Measurements from ENCODE around the gene PCLO.

Gene PCLO

DNA sequence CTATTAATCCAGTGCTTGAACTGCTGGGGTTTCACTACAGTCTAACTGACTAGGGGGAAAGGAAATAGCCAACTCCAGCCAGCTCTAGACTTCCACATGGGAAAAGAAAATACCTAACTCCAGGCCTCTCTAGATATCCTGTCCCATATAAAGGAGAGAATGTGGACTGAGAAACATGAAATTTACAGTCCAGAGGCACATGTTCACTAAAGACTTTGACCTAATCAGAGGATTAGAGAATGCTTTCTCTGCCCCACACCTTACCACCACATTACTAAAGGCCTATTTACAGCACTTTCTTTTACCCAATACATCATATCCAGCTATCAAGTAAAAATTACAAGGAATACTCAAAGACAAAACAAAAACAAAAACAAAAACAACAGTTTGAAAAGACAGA, 164.2 kb downstream of the PCLO start:
- no peak for FAIRE-seq
- no peak for DNase-seq (ENCODE audit: insufficient read length, low spot score)
- no peak for TF ChIP-seq PAX5 (IDR thresholded peaks at IDR 0.05; ENCODE audit: insufficient read depth, low read length, severe bottlenecking)

DNA sequence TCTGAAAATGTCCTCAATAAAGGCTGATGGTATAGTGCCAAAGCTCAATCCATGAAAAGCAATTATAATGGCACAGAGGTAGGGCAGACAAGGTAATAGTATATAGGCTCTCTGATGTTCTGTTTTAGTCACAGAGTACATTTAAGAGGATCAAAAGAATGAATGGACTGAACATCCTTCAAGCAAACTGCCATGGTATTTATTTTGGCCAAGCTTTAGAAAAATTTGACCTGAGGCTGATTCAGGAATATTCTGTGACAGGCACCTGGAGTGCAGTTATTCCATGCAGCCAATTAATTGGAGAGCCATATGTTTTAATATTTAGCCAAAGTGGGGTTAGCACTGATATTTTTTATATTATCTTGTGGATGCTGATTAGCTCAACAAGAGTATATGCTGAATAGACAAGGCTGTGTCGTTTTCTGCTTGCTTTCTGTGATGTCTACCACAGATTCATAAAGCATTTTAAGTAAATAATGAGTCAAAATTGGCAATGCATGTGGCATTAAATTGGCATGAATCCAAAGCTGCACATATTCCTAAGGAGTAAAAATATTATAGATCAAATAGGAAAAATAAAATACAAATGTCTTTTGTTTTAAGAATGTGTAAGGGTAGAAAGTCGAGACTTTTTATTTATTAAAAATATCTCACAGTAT, 177.4 kb downstream of the PCLO start:
- TF ChIP-seq POU2F2 (IDR thresholded peaks at IDR 0.05; ENCODE audit: low read depth, low read length) (no peak), POLR2A (IDR thresholded peaks at IDR 0.05; ENCODE audit: low read depth, low read length) (no peak), TAF1 (IDR thresholded peaks at IDR 0.05; ENCODE audit: low read depth, low read length) (no peak), PAX5 (IDR thresholded peaks at IDR 0.05; ENCODE audit: insufficient read depth, low read length, severe bottlenecking) (no peak)
- DNase-seq (ENCODE audit: insufficient read length, low spot score) (no peak), FAIRE-seq (no peak)

DNA sequence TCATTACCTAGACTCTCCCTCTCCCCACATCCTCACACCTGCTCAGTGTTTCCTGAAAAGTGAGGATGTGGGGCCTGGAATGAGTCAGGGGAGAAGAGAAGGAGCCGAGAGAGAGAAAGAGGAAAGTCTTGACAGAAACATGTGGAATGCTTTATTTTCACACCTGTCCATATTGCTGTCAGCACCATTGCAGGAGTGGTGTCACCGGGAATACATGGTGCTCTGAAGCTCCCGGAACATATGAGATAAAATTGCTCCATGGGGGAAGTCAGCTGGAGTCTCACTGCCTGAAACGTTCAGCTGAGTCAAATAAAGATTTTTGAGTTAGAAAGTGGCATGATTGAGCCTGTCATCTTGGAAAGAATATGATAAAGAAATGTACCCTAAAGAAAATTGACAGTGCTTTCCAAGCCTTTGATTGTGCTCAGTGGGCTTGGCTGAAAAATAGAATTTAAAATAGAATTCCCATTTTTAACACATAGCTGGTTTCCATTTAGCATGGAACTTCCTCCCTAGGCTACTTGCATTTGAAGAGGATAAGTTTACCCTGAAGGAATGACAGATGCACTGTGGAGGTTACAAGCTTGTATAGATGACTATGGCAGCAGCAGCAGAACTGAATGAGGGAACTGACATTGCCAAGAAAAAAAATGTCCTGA, 182.4 kb downstream of the PCLO start:
- FAIRE-seq, result no peak

DNA sequence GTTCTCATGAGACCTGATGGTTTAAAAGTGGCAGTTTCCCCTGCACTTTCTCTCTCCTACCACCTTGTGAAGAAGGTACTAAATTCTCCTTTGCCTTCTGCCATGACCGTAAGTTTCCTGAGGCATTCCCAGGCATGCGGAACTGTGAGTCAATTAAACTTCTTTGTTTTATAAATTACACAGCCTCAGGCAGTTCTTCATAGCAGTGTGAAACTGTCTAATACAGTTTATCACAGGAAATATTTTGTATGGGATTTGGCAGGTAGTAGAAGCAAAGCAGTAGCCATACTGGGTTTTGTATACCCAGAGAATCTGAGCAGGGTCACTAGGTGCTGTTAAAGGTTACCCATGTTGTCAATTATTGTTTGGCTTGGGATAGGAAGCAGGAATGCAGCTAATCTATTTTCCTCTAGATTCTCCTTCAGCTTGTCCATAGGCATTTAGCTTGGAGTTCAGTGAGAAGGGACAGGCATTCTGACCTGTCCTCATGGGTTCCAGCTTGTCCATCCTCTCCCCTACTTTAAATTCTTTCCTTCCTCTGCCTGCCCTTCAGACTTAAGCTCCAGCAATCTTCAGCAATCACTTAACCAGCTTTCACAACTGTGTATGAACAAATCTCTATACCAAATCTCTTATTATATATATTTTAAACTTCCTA, 186.7 kb downstream of the PCLO start:
- FAIRE-seq (no peak), DNase-seq (ENCODE audit: insufficient read length, low spot score) (no peak)
- TF ChIP-seq POU2F2 (IDR thresholded peaks at IDR 0.05; ENCODE audit: low read depth, low read length), result no peak
- TF ChIP-seq TAF1 (IDR thresholded peaks at IDR 0.05; ENCODE audit: low read depth, low read length), result no peak
- TF ChIP-seq POLR2AphosphoS5 (IDR thresholded peaks at IDR 0.05; ENCODE audit: low read depth, low read length), result no peak
- TF ChIP-seq POLR2A (IDR thresholded peaks at IDR 0.05; ENCODE audit: low read depth, low read length), result no peak
- no peak for TF ChIP-seq SPI1 (IDR thresholded peaks at IDR 0.05; ENCODE audit: low read depth, low read length)
- TF ChIP-seq PAX5 (IDR thresholded peaks at IDR 0.05; ENCODE audit: insufficient read depth, low read length, severe bottlenecking), result no peak

More for the DNA sequence above, 182.4 kb downstream of the PCLO start:
- no peak for DNase-seq (ENCODE audit: insufficient read length, low spot score)
- no peak for TF ChIP-seq PAX5 (IDR thresholded peaks at IDR 0.05; ENCODE audit: insufficient read depth, low read length, severe bottlenecking)
- TF ChIP-seq POU2F2 (IDR thresholded peaks at IDR 0.05; ENCODE audit: low read depth, low read length), result no peak
- no peak for TF ChIP-seq POLR2AphosphoS5 (IDR thresholded peaks at IDR 0.05; ENCODE audit: low read depth, low read length)
- no peak for TF ChIP-seq POLR2A (IDR thresholded peaks at IDR 0.05; ENCODE audit: low read depth, low read length)
- TF ChIP-seq TAF1 (IDR thresholded peaks at IDR 0.05; ENCODE audit: low read depth, low read length), result no peak
- no peak for TF ChIP-seq SPI1 (IDR thresholded peaks at IDR 0.05; ENCODE audit: low read depth, low read length)

DNA sequence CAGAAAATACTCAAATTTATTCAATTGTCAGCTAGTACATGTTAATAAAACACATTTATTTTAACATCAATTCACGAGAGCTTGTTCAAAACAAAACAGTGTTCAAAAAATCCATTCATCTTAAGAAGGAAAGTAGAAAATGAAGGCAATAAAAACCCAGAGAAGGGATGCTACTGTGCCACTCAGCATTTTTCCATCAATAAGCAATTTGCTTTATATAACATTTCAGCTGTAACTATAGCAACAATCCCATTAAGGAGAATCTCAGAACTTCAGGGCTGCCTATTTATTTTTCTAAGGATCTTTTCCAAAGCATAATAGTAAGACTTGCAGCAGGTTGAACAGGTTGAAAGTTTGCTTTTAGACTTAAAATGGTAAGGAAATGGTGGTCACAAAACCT, 190.5 kb downstream of the PCLO start:
- FAIRE-seq (no peak), DNase-seq (ENCODE audit: insufficient read length, low spot score) (no peak)
- no peak for TF ChIP-seq POU2F2 (IDR thresholded peaks at IDR 0.05; ENCODE audit: low read depth, low read length)
- TF ChIP-seq POLR2A (IDR thresholded peaks at IDR 0.05; ENCODE audit: low read depth, low read length), result no peak
- no peak for TF ChIP-seq TAF1 (IDR thresholded peaks at IDR 0.05; ENCODE audit: low read depth, low read length)
- TF ChIP-seq POLR2AphosphoS5 (IDR thresholded peaks at IDR 0.05; ENCODE audit: low read depth, low read length), result no peak

DNA sequence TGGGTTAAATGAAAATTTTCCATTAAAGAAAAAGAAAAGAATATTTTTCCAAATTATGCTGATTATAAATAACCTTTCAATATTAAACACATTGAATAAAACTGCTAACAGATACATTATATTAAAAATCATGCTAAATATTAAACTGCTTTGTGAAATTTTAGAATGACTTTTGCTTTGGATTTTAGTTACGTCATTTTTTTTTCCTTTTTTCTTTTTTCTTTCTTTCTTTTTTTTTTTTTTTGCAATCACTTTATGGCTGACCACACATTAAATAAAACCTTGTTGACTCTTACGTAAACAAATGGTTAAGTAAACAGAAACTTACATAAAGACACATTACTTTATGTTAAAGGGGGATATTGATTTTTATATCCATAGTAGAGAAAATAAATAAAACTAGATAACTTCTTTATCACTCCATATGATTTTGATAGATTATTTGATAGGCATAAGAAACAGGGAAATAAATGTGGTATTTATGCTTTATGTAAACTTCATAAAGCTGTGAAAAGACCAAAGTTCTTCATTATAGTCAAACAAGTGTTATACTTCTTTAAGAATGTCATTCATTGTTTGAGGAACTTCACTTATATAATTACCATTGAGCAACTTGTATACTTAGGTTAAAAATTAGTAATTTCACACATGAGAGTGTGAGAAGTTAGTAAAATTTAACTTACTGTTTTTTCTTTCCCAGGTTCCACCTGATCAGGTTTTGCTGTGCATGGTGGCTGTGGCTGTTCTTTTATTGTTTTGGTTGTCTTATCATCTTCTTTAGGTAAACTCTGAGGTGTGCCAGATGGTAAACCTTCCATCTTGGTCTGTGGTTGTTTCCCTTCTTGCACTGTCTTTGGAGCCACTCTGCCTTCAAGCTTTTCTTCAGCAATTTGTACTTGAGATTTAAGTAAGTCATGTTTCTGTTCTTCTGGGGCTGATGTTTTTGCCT, 197.3 kb downstream of the PCLO start:
- TF ChIP-seq PAX5 (IDR thresholded peaks at IDR 0.05; ENCODE audit: insufficient read depth, low read length, severe bottlenecking) (no peak), TAF1 (IDR thresholded peaks at IDR 0.05; ENCODE audit: low read depth, low read length) (no peak), POU2F2 (IDR thresholded peaks at IDR 0.05; ENCODE audit: low read depth, low read length) (no peak), SPI1 (IDR thresholded peaks at IDR 0.05; ENCODE audit: low read depth, low read length) (no peak), POLR2A (IDR thresholded peaks at IDR 0.05; ENCODE audit: low read depth, low read length) (no peak), POLR2AphosphoS5 (IDR thresholded peaks at IDR 0.05; ENCODE audit: low read depth, low read length) (no peak)
- FAIRE-seq (no peak), DNase-seq (ENCODE audit: insufficient read length, low spot score) (no peak)

DNA sequence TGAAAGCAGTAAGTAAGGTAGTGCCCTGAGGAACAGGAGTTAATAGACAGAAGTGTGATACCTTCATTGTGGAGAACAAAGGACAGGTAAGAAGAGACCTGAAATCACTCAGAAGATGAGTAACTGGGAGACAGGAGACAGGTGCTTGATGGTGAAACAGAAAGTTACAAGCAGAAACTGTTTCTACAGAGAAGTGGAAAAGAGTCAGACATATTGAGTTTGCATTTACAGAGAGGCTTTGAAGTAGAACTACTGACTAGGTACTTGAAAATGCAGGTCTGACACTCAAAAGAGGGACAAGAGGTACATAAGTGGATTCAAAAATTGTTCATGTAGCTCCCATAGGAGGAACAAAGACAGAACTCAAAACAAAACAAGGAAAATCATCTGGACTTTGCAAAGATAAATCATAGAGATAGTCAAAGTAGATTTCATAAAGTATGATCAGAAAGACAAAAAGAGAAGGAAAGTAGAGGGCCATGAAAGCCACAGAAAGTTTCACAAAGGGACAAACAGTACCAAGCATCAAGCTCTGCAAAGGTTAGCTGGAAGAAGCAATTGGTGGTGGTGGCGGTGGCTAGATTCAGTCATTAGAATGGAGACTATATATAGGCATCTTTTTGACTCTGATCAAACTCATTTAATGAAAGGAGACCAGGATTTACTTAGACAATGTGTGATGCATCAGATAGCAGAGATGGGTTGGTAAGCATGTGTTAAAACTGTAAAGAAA, 198.4 kb downstream of the PCLO start:
- DNase-seq (ENCODE audit: insufficient read length, low spot score), result no peak
- no peak for FAIRE-seq
- no peak for TF ChIP-seq PAX5 (IDR thresholded peaks at IDR 0.05; ENCODE audit: insufficient read depth, low read length, severe bottlenecking)
- TF ChIP-seq POU2F2 (IDR thresholded peaks at IDR 0.05; ENCODE audit: low read depth, low read length), result no peak
- no peak for TF ChIP-seq TAF1 (IDR thresholded peaks at IDR 0.05; ENCODE audit: low read depth, low read length)
- TF ChIP-seq POLR2A (IDR thresholded peaks at IDR 0.05; ENCODE audit: low read depth, low read length), result no peak
- no peak for TF ChIP-seq POLR2AphosphoS5 (IDR thresholded peaks at IDR 0.05; ENCODE audit: low read depth, low read length)

DNA sequence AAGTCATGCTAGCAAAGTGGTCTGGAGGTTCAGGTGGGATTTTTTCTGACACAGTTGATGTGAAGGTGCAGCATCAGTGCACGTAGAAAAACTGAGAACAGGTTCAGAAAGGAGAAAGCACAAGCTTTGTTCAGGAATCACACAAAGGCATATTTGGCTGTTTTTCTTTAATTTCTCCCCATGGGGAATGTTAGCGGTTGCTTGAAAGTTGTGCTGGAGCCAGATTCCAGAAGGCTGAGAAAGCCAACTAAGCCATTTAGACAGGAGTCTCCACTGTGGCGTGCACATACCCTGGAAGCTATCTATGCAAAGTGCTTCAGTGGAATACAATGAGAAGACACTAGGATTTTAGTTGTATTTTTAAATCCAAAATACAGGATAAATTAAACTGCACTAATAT, 201.4 kb downstream of the PCLO start:
- FAIRE-seq (no peak), DNase-seq (ENCODE audit: insufficient read length, low spot score) (no peak)
- TF ChIP-seq POU2F2 (IDR thresholded peaks at IDR 0.05; ENCODE audit: low read depth, low read length), result no peak
- TF ChIP-seq PAX5 (IDR thresholded peaks at IDR 0.05; ENCODE audit: insufficient read depth, low read length, severe bottlenecking), result no peak
- no peak for TF ChIP-seq SPI1 (IDR thresholded peaks at IDR 0.05; ENCODE audit: low read depth, low read length)
- no peak for TF ChIP-seq POLR2A (IDR thresholded peaks at IDR 0.05; ENCODE audit: low read depth, low read length)

DNA sequence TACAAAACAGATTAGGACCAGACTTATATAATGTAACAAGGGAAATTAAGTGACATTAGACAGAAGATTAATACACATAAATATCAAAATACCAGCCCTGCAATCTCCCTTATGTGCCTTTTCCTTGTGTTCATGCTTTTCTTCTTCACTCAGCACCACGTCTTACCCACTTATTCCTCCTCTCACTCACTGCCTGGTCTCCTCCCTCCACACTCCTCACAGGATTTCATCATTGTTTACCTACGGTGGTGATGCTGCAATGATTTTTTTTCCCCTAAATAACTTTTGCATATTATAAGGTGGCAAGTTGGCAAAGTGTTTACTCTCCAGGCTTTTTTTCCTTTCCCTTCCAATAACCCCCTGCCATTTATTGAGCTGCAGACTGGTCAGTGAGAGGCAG, 203.2 kb downstream of the PCLO start:
- no peak for DNase-seq (ENCODE audit: insufficient read length, low spot score)
- no peak for TF ChIP-seq POLR2A (IDR thresholded peaks at IDR 0.05; ENCODE audit: low read depth, low read length)
- no peak for FAIRE-seq

Data from GM12891 (cell line).